Measurements from ENCODE around the gene WDR36. TPM values are rescaled to one million over a fixed set of nuclear protein-coding genes. Genes with fewer than 3 reads are reported as not detected.

The WDR36 gene
- 10 to 100 TPM; 13.6 to 28.2 (median 22.3) TPM for total RNA-seq

GRCh38 chr5:111092062-111092853, at the start of gene WDR36:
WDR36 (plus strand) TSS chr5:111092348; CDS start chr5:111092457, 109 bp downstream.
- H3K27me3 ChIP-seq = no peaks in the 10 kb centered on the region
- H3K9me3 ChIP-seq = no peaks in the 10 kb centered on the region
- ATAC-seq (peak; percentile 99 to 100), DNase-seq (peak; percentile 75 to 82)
- in situ Hi-C loops (cut with MboI; ENCODE audit: low sequenced_read_pairs in 4 of 4) = loop anchor here in 2 of 4 donors (25.0 kb wide), 2 partner anchors 330 to 355 kb away; partner anchors contain the start of genes SLC25A46 (in 1 of the 2) and TMEM232 (in 1 of the 2)
- peak; percentile 31 to 40 for TF ChIP-seq POLR2A (IDR thresholded peaks at IDR 0.05)
- TF ChIP-seq CTCF (IDR thresholded peaks at IDR 0.05 in 4 of 5, conservative IDR thresholded peaks at IDR 0.05 in 1 of 5) = no peak
- H3K4me3 ChIP-seq = peak within 1 kb of the TSS; percentile 87 to 97 (median 94)
- H3K36me3 ChIP-seq = peaks cover 0 to 21% of the 10 kb centered on the region in 2 donors
- peak within 1 kb of the TSS; percentile 87 to 91 (median 90) for H3K27ac ChIP-seq
- peaks cover 19 to 24% of the 10 kb centered on the region in 2 donors for H3K4me1 ChIP-seq
- intact Hi-C loops (cut with DNase I; ENCODE audit: low total_unique reads) = loop anchor here (2.0 kb wide), 1 partner anchor 353 kb away; the partner anchor contains the start of gene SLC25A46

GRCh38 chr5:111043712-111044506, 48.2 kb upstream of the WDR36 start:
- H3K9me3 ChIP-seq = peaks cover 0 to 5% (median 0%) of the 10 kb centered on the region in 3 donors
- no peaks in the 10 kb centered on the region for H3K36me3 ChIP-seq
- ATAC-seq (no peak), DNase-seq (no peak)
- no peaks in the 10 kb centered on the region for H3K27me3 ChIP-seq
- no peak overlapping the region for H3K27ac ChIP-seq
- intact Hi-C loops (cut with DNase I; ENCODE audit: low total_unique reads) (no loop called here), in situ Hi-C loops (cut with MboI; ENCODE audit: low sequenced_read_pairs in 4 of 4) (no loop called here)
- no peak for TF ChIP-seq CTCF (IDR thresholded peaks at IDR 0.05 in 4 of 5, conservative IDR thresholded peaks at IDR 0.05 in 1 of 5)
- no peak for TF ChIP-seq POLR2A (IDR thresholded peaks at IDR 0.05)
- no peaks in the 10 kb centered on the region for H3K4me1 ChIP-seq
- H3K4me3 ChIP-seq = no peak overlapping the region

DNA sequence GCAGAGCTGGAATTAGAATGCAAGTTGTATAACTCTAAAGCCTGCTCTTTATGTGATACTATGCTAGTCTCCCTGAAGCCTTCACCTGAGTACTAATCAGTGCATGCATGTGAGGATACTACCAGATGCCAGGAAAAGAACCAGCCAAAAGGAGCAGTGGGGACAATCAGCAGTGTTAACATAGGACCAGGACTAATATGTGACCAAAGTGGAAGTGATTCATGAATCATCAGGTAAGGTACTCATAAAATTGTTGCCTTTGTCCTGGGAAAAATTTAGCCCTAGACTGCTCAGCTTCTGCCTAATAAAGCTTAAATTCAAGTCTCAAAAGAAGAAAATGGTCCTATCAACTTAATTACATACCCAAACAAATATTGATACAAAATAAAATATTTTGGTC, 34.1 kb upstream of the WDR36 start:
- H3K36me3 ChIP-seq = no peaks in the 10 kb centered on the region
- ATAC-seq (no peak), DNase-seq (no peak)
- H3K9me3 ChIP-seq = no peaks in the 10 kb centered on the region
- no peaks in the 10 kb centered on the region for H3K27me3 ChIP-seq
- H3K4me1 ChIP-seq = no peaks in the 10 kb centered on the region
- no peak for TF ChIP-seq POLR2A (IDR thresholded peaks at IDR 0.05)
- TF ChIP-seq CTCF (IDR thresholded peaks at IDR 0.05 in 4 of 5, conservative IDR thresholded peaks at IDR 0.05 in 1 of 5) = no peak
- in situ Hi-C loops (cut with MboI; ENCODE audit: low sequenced_read_pairs in 4 of 4) (loop anchor here in 1 of 4 donors (25.0 kb wide), 1 partner anchor 296 kb away; no protein-coding TSS in a partner anchor), intact Hi-C loops (cut with DNase I; ENCODE audit: low total_unique reads) (no loop called here)
- no peak overlapping the region for H3K27ac ChIP-seq
- H3K4me3 ChIP-seq = no peak overlapping the region

GRCh38 chr5:111060169-111060568, 32.0 kb upstream of the WDR36 start:
- in situ Hi-C loops (cut with MboI; ENCODE audit: low sequenced_read_pairs in 4 of 4) = loop anchor here in 1 of 4 donors (25.0 kb wide), 1 partner anchor 298 kb away; no protein-coding TSS in a partner anchor
- Histone ChIP-seq H3K4me3 (no peak overlapping the region), H3K9me3 (no peaks in the 10 kb centered on the region), H3K36me3 (no peaks in the 10 kb centered on the region), H3K27ac (no peak overlapping the region), H3K27me3 (no peaks in the 10 kb centered on the region), H3K4me1 (no peaks in the 10 kb centered on the region)
- intact Hi-C loops (cut with DNase I; ENCODE audit: low total_unique reads) = no loop called here
- ATAC-seq (no peak), DNase-seq (no peak)
- TF ChIP-seq CTCF (IDR thresholded peaks at IDR 0.05 in 4 of 5, conservative IDR thresholded peaks at IDR 0.05 in 1 of 5) (no peak), POLR2A (IDR thresholded peaks at IDR 0.05) (no peak)
